OCI-LY7 (cell line): Measurements from ENCODE around the gene THAP11. TPM values are rescaled to one million over a fixed set of nuclear protein-coding genes. Genes with fewer than 3 reads are reported as not detected.

Source experiments
- BruUV-seq: library from RNA; stranded (reverse); fragments of 400-500 nt; replicated peaks from 2 replicates; lab custom pipeline; 2021; lab: Mats Ljungman, UMichigan
- CTCF ChIA-PET: fragments of 300-600 bp; sonication (Branson Sonifier 250); formaldehyde crosslinking; loops from one replicate; lab custom pipeline; 2022; ENCODE audit warnings: antibody characterized with exemption; ENCODE audit not compliant: unreplicated experiment; lab: Charles Lee
- POLR2A ChIA-PET: fragments of 300-600 bp; sonication (Branson Sonifier 250); formaldehyde crosslinking; loops from one replicate; lab custom pipeline; 2022; ENCODE audit warnings: antibody characterized with exemption; lab: Charles Lee
- DNase-seq: peaks from one replicate; pipeline ENCODE4 v3.0.0-alpha.2; 2015; ENCODE audit warnings: low spot score
- H2AFZ ChIP-seq: fragments of 200-600 bp; sonication (generic), shearing (Covaris generic); 2 replicates; pipeline ENCODE4 v1.6.1; 2014; ENCODE audit warnings: mild to moderate bottlenecking, antibody characterized with exemption, low read length, moderate library complexity
- H3K27ac ChIP-seq: fragments of 200-600 bp; sonication (generic); 2 replicates; pipeline ENCODE4 v1.5.1; 2014; ENCODE audit warnings: mixed run types, low read depth, mild to moderate bottlenecking, moderate library complexity, low read length, inconsistent platforms; ENCODE audit not compliant: poor library complexity, severe bottlenecking
- H3K36me3 ChIP-seq: fragments of 200-600 bp; sonication (generic); 2 replicates; pipeline ENCODE4 v1.6.1; 2014; ENCODE audit warnings: mild to moderate bottlenecking, antibody characterized with exemption, low read length, moderate library complexity, mixed read lengths; ENCODE audit not compliant: insufficient read depth
- H3K4me1 ChIP-seq: fragments of 200-600 bp; sonication (generic); 2 replicates; pipeline ENCODE4 v1.5.1; 2014; ENCODE audit warnings: mild to moderate bottlenecking, low read length; ENCODE audit not compliant: insufficient read depth, poor library complexity, severe bottlenecking
- H3K4me2 ChIP-seq: fragments of 200-600 bp; sonication (generic); 2 replicates; pipeline ENCODE4 v1.6.1; 2014; ENCODE audit warnings: mild to moderate bottlenecking, low read length
- H3K4me3 ChIP-seq: fragments of 200-600 bp; sonication (generic); 2 replicates; pipeline ENCODE4 v1.5.1; 2014; ENCODE audit warnings: mild to moderate bottlenecking, low read depth, low read length; ENCODE audit not compliant: poor library complexity, severe bottlenecking
- H3K79me2 ChIP-seq: fragments of 200-600 bp; sonication (generic); 2 replicates; pipeline ENCODE4 v1.6.1; 2016; ENCODE audit warnings: low read depth, mild to moderate bottlenecking, low read length, moderate library complexity, mixed read lengths; ENCODE audit not compliant: insufficient read depth
- H3K9me2 ChIP-seq: fragments of 200-600 bp; sonication (generic); 2 replicates; pipeline ENCODE4 v1.6.1; 2016; ENCODE audit warnings: mild to moderate bottlenecking, low read length, mixed read lengths; ENCODE audit not compliant: insufficient read depth
- H3K9me3 ChIP-seq: fragments of 200-600 bp; sonication (generic); 2 replicates; pipeline ENCODE4 v1.6.1; 2014; ENCODE audit warnings: mild to moderate bottlenecking, mixed run types, low read length, mixed read lengths
- H4K20me1 ChIP-seq: fragments of 200-600 bp; sonication (generic); 2 replicates; pipeline ENCODE4 v1.6.1; 2014; ENCODE audit warnings: mild to moderate bottlenecking, antibody characterized with exemption, low read length, moderate library complexity, mixed read lengths; ENCODE audit not compliant: insufficient read depth
- EZH2phosphoT487 ChIP-seq: fragments of 200-600 bp; sonication (generic); IDR thresholded peaks from 2 replicates; pipeline ENCODE4 v1.6.1; 2018; ENCODE audit warnings: low read depth, borderline replicate concordance, mild to moderate bottlenecking, mixed run types, antibody characterized with exemption, low read length, moderate library complexity, mixed read lengths
- intact Hi-C: fragments of 100-400 bp; cut with micrococcal nuclease; formaldehyde crosslinking; loops from one replicate; pipeline ENCODE4 v1.10.0; 2022; ENCODE audit not compliant: unreplicated experiment
- total RNA-seq, 2 experiments: library from RNA; depleted of rRNA in 1 of 2; stranded (reverse); fragments of >200 nt in 1 of 2; shearing (Covaris generic) in 1 of 2; gene quantifications; 2 replicates each; pipeline ENCODE4 v1.2.3, GENCODE V29; 2014 to 2022
- TF ChIP-seq, protein P1 (sequence below): fragments of 200-600 bp; sonication (generic); conservative IDR thresholded peaks from 2 replicates; pipeline ENCODE4 v1.5.1; 2014; ENCODE audit warnings: mild to moderate bottlenecking, antibody characterized with exemption, low read length, moderate library complexity, mixed read lengths

THAP11 gene
- total RNA-seq, 2 experiments from 2014 or later: 39.5 to 66.3 TPM

DNA sequence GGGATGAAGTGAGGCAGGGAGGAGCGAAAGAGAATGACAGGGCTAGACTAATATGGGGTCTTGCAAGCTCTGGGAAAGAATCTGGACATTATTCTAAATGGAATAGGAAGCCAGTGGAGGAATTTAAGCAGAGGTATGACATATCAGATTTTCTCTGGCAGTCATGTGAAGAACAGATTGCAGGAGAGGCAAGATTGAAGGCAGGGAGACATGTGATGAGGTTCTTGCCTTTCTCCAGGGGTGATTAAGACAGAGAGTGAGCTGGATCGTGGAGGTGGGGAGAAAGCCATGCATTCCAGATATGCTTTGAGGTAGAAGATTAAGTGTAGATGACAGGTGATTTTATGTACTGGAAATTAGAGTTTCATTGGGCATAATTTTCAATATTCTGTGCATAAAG, 4.3 kb upstream of the THAP11 start:
- H3K9me3 ChIP-seq: no peaks in the 10 kb centered on the region
- no peaks in the 10 kb centered on the region for H3K9me2 ChIP-seq
- peaks cover 3% of the 10 kb centered on the region; the same call in 1 of the 2 replicates for H3K79me2 ChIP-seq
- intact Hi-C loops: no loop called here
- no peaks in the 10 kb centered on the region for H4K20me1 ChIP-seq
- no peak for DNase-seq
- H3K36me3 ChIP-seq: no peaks in the 10 kb centered on the region
- BruUV-seq: no TSS peak
- TF ChIP-seq, protein P1, sequence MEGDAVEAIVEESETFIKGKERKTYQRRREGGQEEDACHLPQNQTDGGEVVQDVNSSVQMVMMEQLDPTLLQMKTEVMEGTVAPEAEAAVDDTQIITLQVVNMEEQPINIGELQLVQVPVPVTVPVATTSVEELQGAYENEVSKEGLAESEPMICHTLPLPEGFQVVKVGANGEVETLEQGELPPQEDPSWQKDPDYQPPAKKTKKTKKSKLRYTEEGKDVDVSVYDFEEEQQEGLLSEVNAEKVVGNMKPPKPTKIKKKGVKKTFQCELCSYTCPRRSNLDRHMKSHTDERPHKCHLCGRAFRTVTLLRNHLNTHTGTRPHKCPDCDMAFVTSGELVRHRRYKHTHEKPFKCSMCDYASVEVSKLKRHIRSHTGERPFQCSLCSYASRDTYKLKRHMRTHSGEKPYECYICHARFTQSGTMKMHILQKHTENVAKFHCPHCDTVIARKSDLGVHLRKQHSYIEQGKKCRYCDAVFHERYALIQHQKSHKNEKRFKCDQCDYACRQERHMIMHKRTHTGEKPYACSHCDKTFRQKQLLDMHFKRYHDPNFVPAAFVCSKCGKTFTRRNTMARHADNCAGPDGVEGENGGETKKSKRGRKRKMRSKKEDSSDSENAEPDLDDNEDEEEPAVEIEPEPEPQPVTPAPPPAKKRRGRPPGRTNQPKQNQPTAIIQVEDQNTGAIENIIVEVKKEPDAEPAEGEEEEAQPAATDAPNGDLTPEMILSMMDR: no peak
- TF ChIP-seq EZH2phosphoT487: no peak
- H3K4me3 ChIP-seq: no peak overlapping the region
- H3K27ac ChIP-seq: no peak overlapping the region
- H2AFZ ChIP-seq: no peak overlapping the region
- CTCF ChIA-PET: no interaction called here
- H3K4me2 ChIP-seq: no peak overlapping the region
- peaks cover 14% of the 10 kb centered on the region for H3K4me1 ChIP-seq
- POLR2A ChIA-PET: no interaction called here

DNA sequence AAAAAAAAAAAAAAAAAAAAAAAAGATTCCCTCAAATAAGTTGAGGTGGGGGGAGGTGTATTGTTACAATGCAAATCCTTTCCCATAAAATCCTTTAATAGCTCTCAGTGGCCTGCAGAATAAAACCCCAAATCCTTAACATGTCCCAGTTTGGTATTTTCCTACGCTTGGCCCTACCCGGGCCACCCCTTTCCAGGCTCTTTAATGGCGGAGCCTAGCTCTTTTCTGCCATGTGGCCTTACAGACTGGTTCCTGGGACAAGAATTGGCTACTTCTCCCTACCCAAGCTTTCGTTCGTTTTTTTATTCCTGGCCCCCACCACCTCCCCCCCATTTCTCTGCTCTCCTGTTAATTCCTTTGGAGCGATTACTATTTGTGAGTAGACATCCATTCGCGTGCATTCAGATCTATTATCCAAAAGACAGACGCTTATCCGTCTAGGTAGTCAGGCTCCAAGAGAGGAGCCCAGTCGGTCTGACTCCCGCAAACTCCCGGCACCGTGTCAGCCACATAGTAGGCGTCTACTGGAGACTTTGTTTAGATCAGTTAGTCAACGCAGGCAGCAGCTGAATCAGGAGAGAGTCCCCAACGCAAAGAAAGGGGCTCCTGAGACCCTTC, 813 bp upstream of the THAP11 start:
- ChIA-PET CTCF (no interaction called here), POLR2A (interaction anchor here (0.6 kb wide), 1 partner anchor 210 kb away, joined by 7 read pairs; no protein-coding TSS in a partner anchor)
- H4K20me1 ChIP-seq: peaks cover 6% of the 10 kb centered on the region; the same call in 1 of the 2 replicates
- H3K79me2 ChIP-seq: peaks cover 35% of the 10 kb centered on the region
- peaks cover 37% of the 10 kb centered on the region for H3K4me1 ChIP-seq
- H2AFZ ChIP-seq: peak overlapping the region; percentile 87
- DNase-seq: no peak
- H3K4me2 ChIP-seq: peak overlapping the region; percentile 98
- H3K4me3 ChIP-seq: peak overlapping the region; percentile 99
- TF ChIP-seq EZH2phosphoT487: no peak
- TF ChIP-seq, protein P1: no peak
- no peaks in the 10 kb centered on the region for H3K9me2 ChIP-seq
- H3K27ac ChIP-seq: no peak overlapping the region
- intact Hi-C loops: no loop called here
- no peaks in the 10 kb centered on the region for H3K9me3 ChIP-seq
- no TSS peak for BruUV-seq
- peaks cover 6% of the 10 kb centered on the region; the same call in 1 of the 2 replicates for H3K36me3 ChIP-seq
